Activated CD4-positive, alpha-beta T cell treated with anti-CD3 and anti-CD28 coated beads for 24 hours (primary cell): ENCODE measurements around the gene UGP2.

ENCODE experiments used
- DNase-seq, 2 donors: peaks; one replicate each; pipeline ENCODE4 v3.0.0-alpha.2; 2020; ENCODE audit warnings: low read depth in 2 of 2

The UGP2 gene

GRCh38 chr2:63865159-63865799 is 23.6 kb downstream of the UGP2 start:
- DNase-seq, result no peak

GRCh38 chr2:63866009-63866709 is 24.5 kb downstream of the UGP2 start:
- no peak for DNase-seq

GRCh38 chr2:63870679-63871078 is 29.0 kb downstream of the UGP2 start:
- no peak for DNase-seq

- no peak for DNase-seq
These were observed 30.2 kb downstream of the UGP2 start for GRCh38 chr2:63871864-63872263.

GRCh38 chr2:63872571-63873328 is 31.1 kb downstream of the UGP2 start:
- no peak for DNase-seq

GRCh38 chr2:63874204-63875130 is 32.8 kb downstream of the UGP2 start:
- no peak for DNase-seq

- no peak for DNase-seq
These were observed 33.4 kb downstream of the UGP2 start for GRCh38 chr2:63875131-63875527.

GRCh38 chr2:63875559-63876245 is 34.0 kb downstream of the UGP2 start:
- no peak for DNase-seq

- no peak for DNase-seq
These were observed 34.6 kb downstream of the UGP2 start for GRCh38 chr2:63876311-63876710.

GRCh38 chr2:63878486-63878885 is 36.8 kb downstream of the UGP2 start:
- no peak for DNase-seq

- no peak for DNase-seq
These were observed 38.3 kb downstream of the UGP2 start for GRCh38 chr2:63879876-63880433.

- DNase-seq, result no peak
These were observed 38.9 kb downstream of the UGP2 start for GRCh38 chr2:63880625-63881024.

GRCh38 chr2:63881205-63881604 is 39.5 kb downstream of the UGP2 start:
- no peak for DNase-seq

- DNase-seq, result no peak
These were observed 40.9 kb downstream of the UGP2 start for GRCh38 chr2:63882395-63883105.

- no peak for DNase-seq
These were observed 44.7 kb downstream of the UGP2 start for GRCh38 chr2:63886445-63886844.

GRCh38 chr2:63888053-63888452 is 46.4 kb downstream of the UGP2 start:
- DNase-seq, result no peak

GRCh38 chr2:63888490-63889402 is 47.0 kb downstream of the UGP2 start:
- peak; percentile 9 to 10 for DNase-seq

- DNase-seq, result no peak
These were observed 49.0 kb downstream of the UGP2 start for GRCh38 chr2:63890678-63891077.

GRCh38 chr2:63891488-63892030 is 49.9 kb downstream of the UGP2 start:
- no peak for DNase-seq
